Lung (tissue), 12 donors: ENCODE data around the gene RNH1. TPM values are rescaled to one million over a fixed set of nuclear protein-coding genes. Genes with fewer than 3 reads are reported as not detected.

Experiments used
- ATAC-seq: fragments of 200-7000 bp; cut with Tn5 transposase; one replicate; pipeline ENCODE4 v1.9.1; 2020; ENCODE audit warnings: moderate number of reproducible peaks; ENCODE audit not compliant: insufficient read depth, low FRiP score
- DNase-seq, 3 donors: peaks; one replicate each; pipeline ENCODE4 v3.0.0-alpha.2; 2013 to 2017
- H3K27ac ChIP-seq, 2 donors: one replicate each; pipeline ENCODE4 v1.5.1; 2013; ENCODE audit warnings: mild to moderate bottlenecking in 2 of 2, moderate library complexity in 2 of 2, control low read depth in 1 of 2, inconsistent platforms in 1 of 2, low read depth in 1 of 2, low read length in 1 of 2
- H3K27me3 ChIP-seq, 3 donors: one replicate each; pipeline ENCODE4 v1.5.1; 2013; ENCODE audit warnings: low read length in 2 of 3; ENCODE audit not compliant: control insufficient read depth in 3 of 3, insufficient read depth in 3 of 3
- H3K36me3 ChIP-seq, 4 donors: one replicate each; pipeline ENCODE4 v1.5.1; 2013; ENCODE audit warnings: low read length in 4 of 4, mild to moderate bottlenecking in 1 of 4, moderate library complexity in 1 of 4; ENCODE audit not compliant: control insufficient read depth in 4 of 4, insufficient read depth in 4 of 4
- H3K4me1 ChIP-seq, 5 donors: one replicate each; pipeline ENCODE4 v1.5.1; 2013; ENCODE audit warnings: low read length in 5 of 5, mild to moderate bottlenecking in 2 of 5, moderate library complexity in 1 of 5; ENCODE audit not compliant: control insufficient read depth in 5 of 5, insufficient read depth in 5 of 5
- H3K4me3 ChIP-seq: one replicate; pipeline ENCODE4 v1.5.1; 2013; ENCODE audit warnings: mild to moderate bottlenecking, control low read depth, moderate library complexity
- H3K9ac ChIP-seq, 2 donors: one replicate each; pipeline ENCODE4 v1.5.1; 2013; ENCODE audit warnings: low read length in 2 of 2, control low read depth in 1 of 2; ENCODE audit not compliant: insufficient read depth in 1 of 2
- H3K9me3 ChIP-seq, 4 donors: one replicate each; pipeline ENCODE4 v1.5.1; 2013; ENCODE audit warnings: low read length in 3 of 4, mild to moderate bottlenecking in 1 of 4, moderate library complexity in 1 of 4; ENCODE audit not compliant: control insufficient read depth in 4 of 4, insufficient read depth in 3 of 4
- WGBS, 2 donors: extraction: QIAGEN DNeasy Blood & Tissue Kit; methylation state at CpG; one replicate each; pipeline ENCODE4 v1.1.7; 2013; 5-methylcytosine and 5-hydroxymethylcytosine counted together
- polyA plus RNA-seq, 2 donors: library from polyadenylated mRNA; stranded (reverse); fragments of 200-250 nt; gene quantifications; one replicate each; pipeline ENCODE4 v1.2.1, GENCODE V29; 2013
- total RNA-seq, 2 donors: library from RNA; depleted of rRNA in 1 of 2; stranded (reverse); fragments of >200 nt in 1 of 2; gene quantifications; one replicate each; pipeline ENCODE4 v1.2.1, GENCODE V29; 2014 to 2021
- TF ChIP-seq, protein P1 (sequence below): IDR thresholded peaks from 2 replicates; pipeline ENCODE4 v1.5.1; 2012; ENCODE audit warnings: mild to moderate bottlenecking; ENCODE audit errors: control extremely low read depth, extremely low read depth
- donor health status: control.
- donor health status: control.
- donor health status: Bipolar disorder and iron deficiency.
- donor health status: healthy.
- donor health status: DM: yes; HTN: yes; CAD: no.

Gene RNH1
- total and polyA plus RNA-seq, 4 donors, result 152 to 315 (median 233) TPM

DNA sequence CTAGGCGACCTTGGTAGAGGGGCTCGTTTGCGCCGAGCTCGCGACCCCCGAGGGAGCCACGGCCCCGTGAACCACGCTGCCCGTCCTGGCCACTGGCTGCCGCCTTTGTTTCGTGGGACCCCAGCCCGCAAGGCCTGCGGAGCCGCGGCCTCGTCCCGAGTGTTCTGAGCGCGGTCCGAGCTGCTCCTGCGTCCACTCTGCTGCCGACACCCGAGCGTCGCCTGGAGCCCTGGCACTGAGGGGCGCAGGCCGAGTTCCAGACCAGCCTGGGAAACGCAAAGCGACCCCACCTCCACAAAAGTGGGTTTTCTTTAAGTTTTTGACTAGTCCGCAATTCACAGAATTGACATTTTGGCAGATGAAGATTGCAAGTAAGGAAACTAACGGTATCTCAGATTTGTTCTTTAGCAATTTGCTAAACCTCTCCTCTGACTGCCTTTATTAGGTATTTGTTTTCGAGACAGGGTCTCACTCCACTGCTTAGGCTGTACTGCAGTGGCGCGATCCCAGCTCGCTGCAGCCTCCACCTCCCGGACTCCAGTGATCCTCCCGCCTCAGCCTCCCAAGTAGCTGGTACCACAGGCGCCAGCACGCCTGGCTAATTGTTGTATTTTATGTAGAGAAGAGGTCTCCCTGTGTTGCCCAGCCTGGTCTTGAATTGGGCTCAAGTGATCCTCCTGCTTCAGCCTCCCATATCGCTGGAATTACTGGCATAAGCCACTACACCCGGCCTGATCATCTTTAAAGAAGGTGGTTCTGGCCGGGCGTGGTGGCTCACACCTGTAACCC is 879 bp upstream of the RNH1 start:
- DNase-seq (peak in 2 of 3 donors; percentile 26 to 31), ATAC-seq (no peak)
- Histone ChIP-seq H3K27me3 (no peaks in the 10 kb centered on the region), H3K4me1 (peaks cover 0 to 34% (median 5%) of the 10 kb centered on the region in 5 donors), H3K4me3 (peak overlapping the region; percentile 48), H3K36me3 (peaks cover 4 to 6% (median 4%) of the 10 kb centered on the region in 4 donors), H3K27ac (peak overlapping the region; percentile 14 to 60), H3K9me3 (no peaks in the 10 kb centered on the region), H3K9ac (peak overlapping the region in 1 of 2 donors; percentile 11)
- WGBS, 2 donors, result 43 to 47% methylated on average over 40 to 45 of the region's 45 CpGs
- TF ChIP-seq, protein P1, sequence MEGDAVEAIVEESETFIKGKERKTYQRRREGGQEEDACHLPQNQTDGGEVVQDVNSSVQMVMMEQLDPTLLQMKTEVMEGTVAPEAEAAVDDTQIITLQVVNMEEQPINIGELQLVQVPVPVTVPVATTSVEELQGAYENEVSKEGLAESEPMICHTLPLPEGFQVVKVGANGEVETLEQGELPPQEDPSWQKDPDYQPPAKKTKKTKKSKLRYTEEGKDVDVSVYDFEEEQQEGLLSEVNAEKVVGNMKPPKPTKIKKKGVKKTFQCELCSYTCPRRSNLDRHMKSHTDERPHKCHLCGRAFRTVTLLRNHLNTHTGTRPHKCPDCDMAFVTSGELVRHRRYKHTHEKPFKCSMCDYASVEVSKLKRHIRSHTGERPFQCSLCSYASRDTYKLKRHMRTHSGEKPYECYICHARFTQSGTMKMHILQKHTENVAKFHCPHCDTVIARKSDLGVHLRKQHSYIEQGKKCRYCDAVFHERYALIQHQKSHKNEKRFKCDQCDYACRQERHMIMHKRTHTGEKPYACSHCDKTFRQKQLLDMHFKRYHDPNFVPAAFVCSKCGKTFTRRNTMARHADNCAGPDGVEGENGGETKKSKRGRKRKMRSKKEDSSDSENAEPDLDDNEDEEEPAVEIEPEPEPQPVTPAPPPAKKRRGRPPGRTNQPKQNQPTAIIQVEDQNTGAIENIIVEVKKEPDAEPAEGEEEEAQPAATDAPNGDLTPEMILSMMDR, result no peak

DNA sequence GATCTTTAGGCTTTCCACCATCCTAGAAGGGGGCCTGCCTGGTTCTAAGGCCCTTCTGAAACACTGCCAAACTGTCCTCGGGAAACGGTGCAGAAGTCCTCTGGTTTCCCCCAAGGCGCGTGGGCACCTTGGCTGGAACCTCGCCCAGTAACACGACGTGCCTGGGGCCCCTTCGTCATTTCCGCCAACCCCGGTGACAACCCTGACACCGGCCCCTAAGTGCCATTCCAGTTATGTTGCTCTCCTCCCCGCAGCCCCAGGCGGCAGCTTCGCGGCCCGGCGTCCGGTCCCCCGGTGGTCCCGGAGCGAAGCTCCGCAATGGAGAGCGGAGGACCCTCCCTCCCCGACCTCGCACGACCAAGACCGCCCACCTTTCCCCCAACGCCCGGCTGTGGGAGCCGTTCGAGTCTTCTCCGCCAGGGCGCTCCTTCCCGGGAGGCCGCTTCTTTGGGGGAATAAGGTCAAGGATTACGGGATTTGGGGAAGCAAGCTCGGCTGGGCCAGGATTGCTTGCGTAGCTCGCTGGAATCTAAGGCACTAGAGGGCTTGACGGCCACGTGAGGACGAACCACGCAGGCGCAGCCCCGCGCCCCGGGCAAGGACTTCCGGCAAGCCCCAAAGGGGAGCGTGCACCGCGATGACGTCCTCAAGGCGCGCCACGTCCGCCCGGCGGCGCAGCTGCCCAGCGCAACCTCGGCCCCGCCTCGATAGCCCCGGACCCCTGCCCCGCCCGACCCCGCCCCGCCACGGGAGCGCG is 626 bp downstream of the RNH1 start:
- WGBS, 2 donors, result 0% methylated on average over 69 to 71 of the region's 71 CpGs
- Histone ChIP-seq H3K9me3 (no peaks in the 10 kb centered on the region), H3K27ac (peak overlapping the region; percentile 99 to 100), H3K36me3 (peaks cover 4 to 15% (median 5%) of the 10 kb centered on the region in 4 donors), H3K4me3 (peak overlapping the region; percentile 69), H3K27me3 (no peaks in the 10 kb centered on the region), H3K9ac (peak overlapping the region; percentile 69 to 97), H3K4me1 (peaks cover 0 to 34% (median 5%) of the 10 kb centered on the region in 5 donors)
- TF ChIP-seq, protein P1, result no peak
- ATAC-seq, result peak; percentile 87
- DNase-seq, result peak; percentile 97 to 99 (median 99)

DNA sequence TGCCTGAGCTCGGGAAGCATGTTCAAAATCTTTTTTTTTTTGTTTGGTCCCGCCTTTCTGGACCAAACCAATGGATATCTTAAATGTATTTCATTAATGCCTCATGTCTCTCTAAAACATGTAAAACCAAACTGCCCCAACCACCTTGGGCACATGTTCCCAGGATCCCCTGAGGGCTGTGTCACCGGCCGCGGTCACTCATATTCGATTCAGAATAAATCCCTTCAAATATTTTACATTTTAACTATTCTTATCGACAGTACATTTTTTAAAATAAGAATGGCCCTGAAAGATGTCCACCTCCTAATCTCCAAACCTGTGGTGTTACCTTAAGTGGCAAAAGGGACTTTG is 2.1 kb downstream of the RNH1 start:
- DNase-seq (no peak), ATAC-seq (no peak)
- no peak overlapping the region for H3K4me3 ChIP-seq
- H3K9me3 ChIP-seq, result no peaks in the 10 kb centered on the region
- H3K9ac ChIP-seq, result peak overlapping the region in 1 of 2 donors; percentile 25
- H3K27me3 ChIP-seq, result no peaks in the 10 kb centered on the region
- TF ChIP-seq, protein P1, result no peak
- 62 to 68% methylated on average over 7 of the region's 7 CpGs for WGBS, 2 donors
- peaks cover 2 to 25% (median 11%) of the 10 kb centered on the region in 4 donors for H3K36me3 ChIP-seq
- H3K4me1 ChIP-seq, result peaks cover 0 to 34% (median 5%) of the 10 kb centered on the region in 5 donors
- no peak overlapping the region for H3K27ac ChIP-seq
